K562 (cell line): ENCODE results near the gene SPTBN4. TPM values are rescaled to one million over a fixed set of nuclear protein-coding genes. Genes with fewer than 3 reads are reported as not detected.

Source experiments
- BCL6 ChIP-seq: fragments of 250-450 bp; sonication (Bioruptor Pico); IDR thresholded peaks from 2 replicates; pipeline ENCODE4 v1.4.0; 2020
- CAMTA2 ChIP-seq: fragments of 250-450 bp; sonication (Bioruptor Pico); conservative IDR thresholded peaks from 2 replicates; pipeline ENCODE4 v1.5.1; 2022
- CREBBP ChIP-seq: IDR thresholded peaks from one replicate; pipeline ENCODE4 v1.6.1; 2012; ENCODE audit warnings: low read depth, mild to moderate bottlenecking, control low read depth, inconsistent platforms, low read length
- EP400 ChIP-seq: fragments of 450-650 bp; IDR thresholded peaks from 2 replicates; pipeline ENCODE4 v1.6.1; 2017; ENCODE audit warnings: antibody characterized with exemption, mild to moderate bottlenecking, moderate library complexity
- KLF10 ChIP-seq: fragments of 250-450 bp; sonication (Bioruptor Pico); IDR thresholded peaks from 2 replicates; pipeline ENCODE4 v1.6.1; 2021; ENCODE audit warnings: matching md5 sums
- LCOR ChIP-seq: sonication (generic); formaldehyde crosslinking; IDR thresholded peaks from 2 replicates; pipeline ENCODE4 v1.8.0; 2022; ENCODE audit warnings: mild to moderate bottlenecking, missing genetic modification reagents
- MCM3 ChIP-seq: fragments of 450-650 bp; IDR thresholded peaks from 2 replicates; pipeline ENCODE4 v1.6.1; 2016
- MEF2A ChIP-seq: IDR thresholded peaks from 2 replicates; pipeline ENCODE4 v1.6.1; 2011; ENCODE audit warnings: low read depth, mild to moderate bottlenecking, low read length, moderate library complexity; ENCODE audit not compliant: control insufficient read depth
- NCOA4 ChIP-seq: fragments of 450-650 bp; IDR thresholded peaks from 2 replicates; pipeline ENCODE4 v1.6.1; 2018; ENCODE audit warnings: mild to moderate bottlenecking; ENCODE audit not compliant: partially characterized antibody
- NR1H2 ChIP-seq: sonication (generic); formaldehyde crosslinking; IDR thresholded peaks from 2 replicates; pipeline ENCODE4 v1.4.0; 2020; ENCODE audit warnings: mild to moderate bottlenecking, missing genetic modification reagents
- SMARCE1 ChIP-seq: fragments of 450-650 bp; IDR thresholded peaks from 2 replicates; pipeline ENCODE4 v1.7.1; 2016; ENCODE audit warnings: mild to moderate bottlenecking
- TOE1 ChIP-seq, 2 experiments: fragments of 450-650 bp in 1 of 2; sonication (generic) in 1 of 2; formaldehyde crosslinking in 1 of 2; IDR thresholded peaks; 2 replicates each; pipeline versions ENCODE4 v1.7.1 to v1.8.0; 2016 to 2022; ENCODE audit warnings: borderline replicate concordance in 2 of 2, mild to moderate bottlenecking in 2 of 2, antibody characterized with exemption in 1 of 2, inconsistent platforms in 1 of 2, low read depth in 1 of 2, missing genetic modification reagents in 1 of 2, moderate library complexity in 1 of 2
- polyA plus RNA-seq, 8 experiments: library from polyadenylated mRNA; depleted of rRNA in 4 of 8; stranded (reverse) in 5 of 8; unstranded in 3 of 8; fragments of >200 nt; fragmentation: Nextera tagmentation in 2 of 8; fragmentation: Illumina TruSeq in 1 of 8; extraction: Ambion mirVana in 2 of 8; extraction: Trizol in 1 of 8; gene quantifications; 2 replicates each; pipeline versions ENCODE4 v1.2.1 to v1.2.3, GENCODE V29; 2011 to 2014; ENCODE audit warnings: inconsistent platforms in 1 of 8, missing spikeins in 1 of 8
- total RNA-seq, 7 experiments: library from RNA; depleted of rRNA in 6 of 7; stranded (reverse); fragments of >200 nt in 6 of 7; fragmentation: Illumina TruSeq in 2 of 7; extraction: Trizol in 2 of 7; gene quantifications; 2 replicates each; pipeline versions ENCODE4 v1.2.1 to v1.2.3, GENCODE V29; 2011 to 2021; ENCODE audit warnings: low replicate concordance in 1 of 7
- TF ChIP-seq, protein P1 (sequence below): IDR thresholded peaks from 2 replicates; pipeline ENCODE4 v1.6.1; 2016; ENCODE audit warnings: missing genetic modification characterization, missing compliant biosample characterization
- TF ChIP-seq, protein P2 (sequence below): sonication (generic); formaldehyde crosslinking; IDR thresholded peaks from 2 replicates; pipeline ENCODE4 v1.8.1; 2022; ENCODE audit warnings: missing genetic modification reagents
- TF ChIP-seq, protein P3 (sequence below): fragments of 450-650 bp; formaldehyde crosslinking; IDR thresholded peaks from 2 replicates; pipeline ENCODE4 v1.4.0; 2022; ENCODE audit warnings: missing genetic modification characterization
- TF ChIP-seq, protein P4 (sequence below): fragments of 200-800 bp; sonication (Bioruptor generic); IDR thresholded peaks from 2 replicates; pipeline ENCODE4 v1.6.1; 2017; ENCODE audit warnings: missing genetic modification characterization, missing compliant biosample characterization
- TF ChIP-seq, protein P5 (sequence below): sonication (generic); formaldehyde crosslinking; IDR thresholded peaks from 2 replicates; pipeline ENCODE4 v1.8.1; 2023; ENCODE audit warnings: mild to moderate bottlenecking, missing genetic modification reagents

Gene SPTBN4
- total and polyA plus RNA-seq, 9 of the 15 experiments (the other 6 are each of a cell fraction or from before 2014, with no cell fraction given) = 0.01 to 1.5 (median 0.86) TPM

DNA sequence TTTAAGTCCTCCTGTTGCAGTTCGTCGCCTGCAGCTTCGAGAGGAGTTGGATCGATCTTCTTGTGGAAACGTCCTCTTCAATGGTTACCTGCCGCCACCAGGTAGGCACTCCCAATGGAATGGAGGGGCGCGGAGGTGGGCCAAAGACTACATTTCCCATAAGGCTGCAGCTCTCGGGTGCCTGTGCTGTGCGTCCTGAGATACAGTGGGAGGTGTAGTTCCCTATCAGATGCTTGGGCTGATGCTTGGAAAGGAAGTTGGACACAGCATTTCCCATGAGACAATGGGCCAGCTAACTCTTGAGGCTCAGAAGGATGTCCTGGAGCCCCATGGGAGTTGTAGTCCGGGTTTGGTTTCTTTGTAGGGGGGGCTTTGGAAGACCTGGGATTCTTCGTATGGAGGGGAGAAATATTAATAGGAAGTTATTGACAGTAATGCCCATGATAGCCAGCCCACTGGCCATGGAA is 111.7 kb downstream of the SPTBN4 start (continued):
- TF ChIP-seq, protein P1, sequence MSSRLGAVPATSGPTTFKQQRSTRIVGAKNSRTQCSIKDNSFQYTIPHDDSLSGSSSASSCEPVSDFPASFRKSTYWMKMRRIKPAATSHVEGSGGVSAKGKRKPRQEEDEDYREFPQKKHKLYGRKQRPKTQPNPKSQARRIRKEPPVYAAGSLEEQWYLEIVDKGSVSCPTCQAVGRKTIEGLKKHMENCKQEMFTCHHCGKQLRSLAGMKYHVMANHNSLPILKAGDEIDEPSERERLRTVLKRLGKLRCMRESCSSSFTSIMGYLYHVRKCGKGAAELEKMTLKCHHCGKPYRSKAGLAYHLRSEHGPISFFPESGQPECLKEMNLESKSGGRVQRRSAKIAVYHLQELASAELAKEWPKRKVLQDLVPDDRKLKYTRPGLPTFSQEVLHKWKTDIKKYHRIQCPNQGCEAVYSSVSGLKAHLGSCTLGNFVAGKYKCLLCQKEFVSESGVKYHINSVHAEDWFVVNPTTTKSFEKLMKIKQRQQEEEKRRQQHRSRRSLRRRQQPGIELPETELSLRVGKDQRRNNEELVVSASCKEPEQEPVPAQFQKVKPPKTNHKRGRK (tag) = no peak
- TF ChIP-seq, protein P2, sequence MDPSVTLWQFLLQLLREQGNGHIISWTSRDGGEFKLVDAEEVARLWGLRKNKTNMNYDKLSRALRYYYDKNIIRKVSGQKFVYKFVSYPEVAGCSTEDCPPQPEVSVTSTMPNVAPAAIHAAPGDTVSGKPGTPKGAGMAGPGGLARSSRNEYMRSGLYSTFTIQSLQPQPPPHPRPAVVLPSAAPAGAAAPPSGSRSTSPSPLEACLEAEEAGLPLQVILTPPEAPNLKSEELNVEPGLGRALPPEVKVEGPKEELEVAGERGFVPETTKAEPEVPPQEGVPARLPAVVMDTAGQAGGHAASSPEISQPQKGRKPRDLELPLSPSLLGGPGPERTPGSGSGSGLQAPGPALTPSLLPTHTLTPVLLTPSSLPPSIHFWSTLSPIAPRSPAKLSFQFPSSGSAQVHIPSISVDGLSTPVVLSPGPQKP = no peak
- TF ChIP-seq NR1H2 (CRISPR knock-in tag) (no peak), KLF10 (CRISPR knock-in tag) (no peak), NCOA4 (no peak), MEF2A (no peak), TOE1 (IDR thresholded peaks at IDR 0.05; ENCODE audit: borderline replicate concordance) (no peak; the same call in 1 of the 2 replicates), TOE1 (CRISPR knock-in tag; IDR thresholded peaks at IDR 0.05; ENCODE audit: borderline replicate concordance, low read depth) (no peak), EP400 (no peak), CAMTA2 (CRISPR knock-in tag) (no peak), SMARCE1 (no peak), LCOR (CRISPR knock-in tag) (no peak), MCM3 (no peak), CREBBP (no peak), BCL6 (CRISPR knock-in tag) (no peak)
- TF ChIP-seq, protein P3, sequence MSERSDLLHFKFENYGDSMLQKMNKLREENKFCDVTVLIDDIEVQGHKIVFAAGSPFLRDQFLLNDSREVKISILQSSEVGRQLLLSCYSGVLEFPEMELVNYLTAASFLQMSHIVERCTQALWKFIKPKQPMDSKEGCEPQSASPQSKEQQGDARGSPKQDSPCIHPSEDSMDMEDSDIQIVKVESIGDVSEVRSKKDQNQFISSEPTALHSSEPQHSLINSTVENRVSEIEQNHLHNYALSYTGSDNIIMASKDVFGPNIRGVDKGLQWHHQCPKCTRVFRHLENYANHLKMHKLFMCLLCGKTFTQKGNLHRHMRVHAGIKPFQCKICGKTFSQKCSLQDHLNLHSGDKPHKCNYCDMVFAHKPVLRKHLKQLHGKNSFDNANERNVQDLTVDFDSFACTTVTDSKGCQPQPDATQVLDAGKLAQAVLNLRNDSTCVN = no peak
- TF ChIP-seq, protein P4, sequence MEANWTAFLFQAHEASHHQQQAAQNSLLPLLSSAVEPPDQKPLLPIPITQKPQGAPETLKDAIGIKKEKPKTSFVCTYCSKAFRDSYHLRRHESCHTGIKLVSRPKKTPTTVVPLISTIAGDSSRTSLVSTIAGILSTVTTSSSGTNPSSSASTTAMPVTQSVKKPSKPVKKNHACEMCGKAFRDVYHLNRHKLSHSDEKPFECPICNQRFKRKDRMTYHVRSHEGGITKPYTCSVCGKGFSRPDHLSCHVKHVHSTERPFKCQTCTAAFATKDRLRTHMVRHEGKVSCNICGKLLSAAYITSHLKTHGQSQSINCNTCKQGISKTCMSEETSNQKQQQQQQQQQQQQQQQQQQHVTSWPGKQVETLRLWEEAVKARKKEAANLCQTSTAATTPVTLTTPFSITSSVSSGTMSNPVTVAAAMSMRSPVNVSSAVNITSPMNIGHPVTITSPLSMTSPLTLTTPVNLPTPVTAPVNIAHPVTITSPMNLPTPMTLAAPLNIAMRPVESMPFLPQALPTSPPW (CRISPR knock-in tag) = peak; percentile 84
- TF ChIP-seq, protein P5, sequence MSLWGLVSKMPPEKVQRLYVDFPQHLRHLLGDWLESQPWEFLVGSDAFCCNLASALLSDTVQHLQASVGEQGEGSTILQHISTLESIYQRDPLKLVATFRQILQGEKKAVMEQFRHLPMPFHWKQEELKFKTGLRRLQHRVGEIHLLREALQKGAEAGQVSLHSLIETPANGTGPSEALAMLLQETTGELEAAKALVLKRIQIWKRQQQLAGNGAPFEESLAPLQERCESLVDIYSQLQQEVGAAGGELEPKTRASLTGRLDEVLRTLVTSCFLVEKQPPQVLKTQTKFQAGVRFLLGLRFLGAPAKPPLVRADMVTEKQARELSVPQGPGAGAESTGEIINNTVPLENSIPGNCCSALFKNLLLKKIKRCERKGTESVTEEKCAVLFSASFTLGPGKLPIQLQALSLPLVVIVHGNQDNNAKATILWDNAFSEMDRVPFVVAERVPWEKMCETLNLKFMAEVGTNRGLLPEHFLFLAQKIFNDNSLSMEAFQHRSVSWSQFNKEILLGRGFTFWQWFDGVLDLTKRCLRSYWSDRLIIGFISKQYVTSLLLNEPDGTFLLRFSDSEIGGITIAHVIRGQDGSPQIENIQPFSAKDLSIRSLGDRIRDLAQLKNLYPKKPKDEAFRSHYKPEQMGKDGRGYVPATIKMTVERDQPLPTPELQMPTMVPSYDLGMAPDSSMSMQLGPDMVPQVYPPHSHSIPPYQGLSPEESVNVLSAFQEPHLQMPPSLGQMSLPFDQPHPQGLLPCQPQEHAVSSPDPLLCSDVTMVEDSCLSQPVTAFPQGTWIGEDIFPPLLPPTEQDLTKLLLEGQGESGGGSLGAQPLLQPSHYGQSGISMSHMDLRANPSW (CRISPR knock-in tag) = no peak
